ENCODE measurements around the gene EHHADH. TPM values are rescaled to one million over a fixed set of nuclear protein-coding genes. Genes with fewer than 3 reads are reported as not detected.

Gene EHHADH
- total RNA-seq, 2 experiments from 2014 or later, result 1.3 TPM; not detected in 1

DNA sequence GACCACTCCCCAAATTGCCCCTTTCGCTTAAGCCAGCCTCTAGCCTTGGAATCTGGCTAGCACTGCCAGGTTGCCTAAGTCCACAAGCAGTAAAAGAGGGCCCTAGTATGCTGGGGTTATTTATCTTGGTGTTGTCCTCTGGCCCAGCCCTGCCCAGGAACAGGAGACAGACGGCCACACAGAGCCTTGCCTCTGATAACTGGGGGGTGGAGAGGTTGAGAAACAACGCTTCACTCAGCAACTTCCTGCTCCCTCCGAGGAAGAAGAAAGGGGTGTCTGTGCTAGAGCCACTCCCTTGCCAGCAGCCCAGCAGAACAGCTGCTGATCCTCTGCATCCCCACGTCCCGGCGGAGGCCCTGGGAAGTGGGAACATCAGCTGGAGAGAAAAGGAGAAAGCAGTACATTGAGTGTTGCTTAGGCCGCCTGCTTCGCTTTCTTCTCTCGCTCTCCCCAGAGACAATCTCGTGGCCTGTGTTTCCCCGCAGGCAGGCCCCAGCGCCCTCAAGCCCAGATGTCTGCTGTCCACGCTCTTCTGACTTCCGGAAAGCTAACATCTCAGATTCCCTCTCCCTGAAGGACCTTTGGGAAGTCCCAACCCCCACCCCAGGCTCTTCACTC lies 78.4 kb downstream of the EHHADH start:
- no peaks in the 10 kb centered on the region for H3K9me2 ChIP-seq (ENCODE audit: insufficient read depth, low read length)
- H3K4me3 ChIP-seq (ENCODE audit: low read depth, low read length, poor library complexity, severe bottlenecking), result no peak overlapping the region
- POLR2A ChIA-PET, result interaction anchor here (0.6 kb wide), 1 partner anchor 1322 kb away, joined by 3 read pairs; no protein-coding TSS in a partner anchor
- peak overlapping the region; percentile 57 for H2AFZ ChIP-seq (ENCODE audit: low read length)
- intact Hi-C loops (cut with micrococcal nuclease; ENCODE audit: unreplicated experiment), result no loop called here
- H3K79me2 ChIP-seq (ENCODE audit: insufficient read depth, low read depth, low read length), result no peaks in the 10 kb centered on the region
- no peaks in the 10 kb centered on the region for H3K4me1 ChIP-seq (ENCODE audit: insufficient read depth, low read length, poor library complexity, severe bottlenecking)
- H3K4me2 ChIP-seq (ENCODE audit: low read length), result peak overlapping the region; percentile 37; the same call in 1 of the 2 replicates
- CTCF ChIA-PET (ENCODE audit: unreplicated experiment), result no interaction called here
- no TSS peak for BruUV-seq (replicated peaks)
- H3K36me3 ChIP-seq (ENCODE audit: insufficient read depth, low read length), result no peaks in the 10 kb centered on the region
- H3K27ac ChIP-seq (ENCODE audit: low read depth, low read length, poor library complexity, severe bottlenecking), result no peak overlapping the region
- DNase-seq (ENCODE audit: low spot score), result no peak
- H3K9me3 ChIP-seq (ENCODE audit: low read length), result no peaks in the 10 kb centered on the region
- H4K20me1 ChIP-seq (ENCODE audit: insufficient read depth, low read length), result no peaks in the 10 kb centered on the region
- TF ChIP-seq, protein P1, sequence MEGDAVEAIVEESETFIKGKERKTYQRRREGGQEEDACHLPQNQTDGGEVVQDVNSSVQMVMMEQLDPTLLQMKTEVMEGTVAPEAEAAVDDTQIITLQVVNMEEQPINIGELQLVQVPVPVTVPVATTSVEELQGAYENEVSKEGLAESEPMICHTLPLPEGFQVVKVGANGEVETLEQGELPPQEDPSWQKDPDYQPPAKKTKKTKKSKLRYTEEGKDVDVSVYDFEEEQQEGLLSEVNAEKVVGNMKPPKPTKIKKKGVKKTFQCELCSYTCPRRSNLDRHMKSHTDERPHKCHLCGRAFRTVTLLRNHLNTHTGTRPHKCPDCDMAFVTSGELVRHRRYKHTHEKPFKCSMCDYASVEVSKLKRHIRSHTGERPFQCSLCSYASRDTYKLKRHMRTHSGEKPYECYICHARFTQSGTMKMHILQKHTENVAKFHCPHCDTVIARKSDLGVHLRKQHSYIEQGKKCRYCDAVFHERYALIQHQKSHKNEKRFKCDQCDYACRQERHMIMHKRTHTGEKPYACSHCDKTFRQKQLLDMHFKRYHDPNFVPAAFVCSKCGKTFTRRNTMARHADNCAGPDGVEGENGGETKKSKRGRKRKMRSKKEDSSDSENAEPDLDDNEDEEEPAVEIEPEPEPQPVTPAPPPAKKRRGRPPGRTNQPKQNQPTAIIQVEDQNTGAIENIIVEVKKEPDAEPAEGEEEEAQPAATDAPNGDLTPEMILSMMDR (conservative IDR thresholded peaks at IDR 0.05; ENCODE audit: low read length), result no peak
- no peak for TF ChIP-seq EZH2phosphoT487 (IDR thresholded peaks at IDR 0.05; ENCODE audit: borderline replicate concordance, low read depth, low read length)

DNA sequence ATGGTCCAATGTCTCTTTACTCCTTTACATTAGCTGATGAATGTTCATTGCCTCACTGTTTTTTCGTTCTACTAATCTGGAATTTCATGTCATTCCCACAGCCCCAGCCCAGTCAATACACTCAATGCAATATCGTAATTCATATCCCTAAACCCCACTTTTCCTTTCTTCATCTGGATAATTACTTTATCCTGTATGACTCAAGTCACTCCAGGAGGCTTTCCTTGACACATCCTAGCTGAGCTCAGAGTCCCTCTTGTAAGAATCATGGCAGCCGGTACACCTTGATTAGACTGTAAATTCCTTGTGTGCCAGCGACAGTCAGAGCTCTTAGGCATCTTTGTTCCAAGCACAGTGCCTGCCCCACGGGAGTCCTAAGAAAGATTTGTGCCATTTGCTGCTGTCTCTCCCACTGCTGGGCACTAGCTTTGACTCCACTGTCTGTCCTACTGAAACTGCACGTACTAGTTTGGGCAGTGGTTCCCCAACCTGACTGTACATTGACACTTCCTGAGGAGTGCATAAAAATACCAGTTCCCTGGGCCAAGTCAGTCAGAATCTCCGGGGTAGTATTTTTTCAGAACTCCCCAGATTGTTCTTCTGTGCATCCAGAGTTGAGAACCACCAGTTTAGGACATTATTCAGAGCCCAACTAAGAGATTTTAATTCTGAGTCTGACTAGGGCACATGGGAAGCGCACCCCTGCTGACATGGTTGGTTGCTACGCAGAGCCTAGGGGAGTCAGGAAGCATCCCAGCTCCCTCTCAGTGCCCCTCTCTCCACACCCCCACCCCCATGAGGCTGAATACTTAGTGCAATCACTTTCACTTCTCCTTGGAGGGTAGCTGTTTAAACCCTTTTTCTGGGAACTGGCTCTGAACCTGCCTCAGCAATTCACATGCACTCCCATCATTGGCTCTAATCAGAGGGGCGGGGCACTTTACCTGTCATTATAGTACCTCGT lies 81.5 kb downstream of the EHHADH start:
- intact Hi-C loops (cut with micrococcal nuclease; ENCODE audit: unreplicated experiment), result no loop called here
- TF ChIP-seq, protein P1 (conservative IDR thresholded peaks at IDR 0.05; ENCODE audit: low read length), result no peak
- no peak for TF ChIP-seq EZH2phosphoT487 (IDR thresholded peaks at IDR 0.05; ENCODE audit: borderline replicate concordance, low read depth, low read length)
- H3K27ac ChIP-seq (ENCODE audit: low read depth, low read length, poor library complexity, severe bottlenecking), result no peak overlapping the region
- DNase-seq (ENCODE audit: low spot score), result no peak
- POLR2A ChIA-PET, result interaction anchor here (1.0 kb wide), 1 partner anchor 10 kb away, joined by 3 read pairs; no protein-coding TSS in a partner anchor
- H3K4me2 ChIP-seq (ENCODE audit: low read length), result no peak overlapping the region
- H3K9me3 ChIP-seq (ENCODE audit: low read length), result no peaks in the 10 kb centered on the region
- BruUV-seq (replicated peaks), result no TSS peak
- no peak overlapping the region for H3K4me3 ChIP-seq (ENCODE audit: low read depth, low read length, poor library complexity, severe bottlenecking)
- H3K79me2 ChIP-seq (ENCODE audit: insufficient read depth, low read depth, low read length), result no peaks in the 10 kb centered on the region
- H3K4me1 ChIP-seq (ENCODE audit: insufficient read depth, low read length, poor library complexity, severe bottlenecking), result no peaks in the 10 kb centered on the region
- H3K36me3 ChIP-seq (ENCODE audit: insufficient read depth, low read length), result no peaks in the 10 kb centered on the region
- CTCF ChIA-PET (ENCODE audit: unreplicated experiment), result interaction anchor here (1.1 kb wide), 1 partner anchor 9 kb away, joined by 3 read pairs; no protein-coding TSS in a partner anchor
- no peak overlapping the region for H2AFZ ChIP-seq (ENCODE audit: low read length)
- no peaks in the 10 kb centered on the region for H4K20me1 ChIP-seq (ENCODE audit: insufficient read depth, low read length)
- H3K9me2 ChIP-seq (ENCODE audit: insufficient read depth, low read length), result no peaks in the 10 kb centered on the region
